H4 (cell line): ENCODE measurements around the gene DEFB132. TPM values are rescaled to one million over a fixed set of nuclear protein-coding genes. Genes with fewer than 3 reads are reported as not detected.

ENCODE experiments used
- DNase-seq: peaks from one replicate; pipeline ENCODE4 v3.0.0-alpha.2; 2015; ENCODE audit warnings: low spot score
- total RNA-seq: library from RNA; depleted of rRNA; stranded (reverse); fragments of >200 nt; shearing (Covaris generic); gene quantifications from 2 replicates; pipeline ENCODE4 v1.2.3, GENCODE V29; 2014

DEFB132 gene
- total RNA-seq, 1 experiment from 2014 or later, result not detected

DNA sequence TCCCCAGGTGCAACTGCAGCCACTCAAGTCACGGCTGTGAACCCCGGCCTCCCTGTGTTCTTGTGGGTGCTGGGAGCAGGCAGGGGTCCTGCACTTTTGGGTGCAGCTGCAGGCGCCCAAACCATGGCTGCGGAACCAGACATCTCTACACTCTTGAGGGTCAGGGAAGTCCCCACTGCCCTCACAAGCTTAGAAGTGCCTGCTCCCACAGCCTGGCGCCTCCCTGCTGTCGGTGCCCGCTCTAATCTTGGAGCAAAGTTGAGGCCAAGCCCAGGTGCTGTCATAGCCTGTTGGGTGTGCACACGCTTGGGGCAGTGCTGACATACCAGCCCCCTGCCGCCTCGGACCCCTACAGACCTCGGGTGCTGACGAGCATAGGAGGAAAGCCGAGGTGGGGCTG, 6.2 kb downstream of the DEFB132 start:
- no peak for DNase-seq

GRCh38 chr20:266596-267562, 9.4 kb downstream of the DEFB132 start:
- DNase-seq, result peak; percentile 79

DNA sequence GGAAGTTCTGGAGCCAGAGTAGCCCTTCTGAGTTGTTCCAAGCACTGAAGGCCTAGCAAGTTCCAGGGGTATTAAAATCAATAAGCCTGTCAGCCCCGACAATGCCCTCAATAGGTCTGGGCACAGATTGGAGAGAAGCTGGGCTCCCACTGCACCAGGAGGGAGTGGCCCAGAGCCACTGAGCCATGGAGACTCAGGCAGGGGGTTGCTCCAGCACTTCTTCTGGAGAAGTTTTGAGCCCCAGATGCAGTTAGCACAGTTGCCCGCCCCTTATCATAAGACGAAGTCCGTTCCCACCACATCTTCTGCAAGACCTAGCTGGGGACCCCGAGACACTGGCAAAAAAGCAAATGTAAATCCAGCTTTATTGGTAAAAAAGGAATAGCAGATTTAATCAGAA, 13.0 kb downstream of the DEFB132 start:
- no peak for DNase-seq

GRCh38 chr20:271069-271468, 13.5 kb downstream of the DEFB132 start:
- no peak for DNase-seq

DNA sequence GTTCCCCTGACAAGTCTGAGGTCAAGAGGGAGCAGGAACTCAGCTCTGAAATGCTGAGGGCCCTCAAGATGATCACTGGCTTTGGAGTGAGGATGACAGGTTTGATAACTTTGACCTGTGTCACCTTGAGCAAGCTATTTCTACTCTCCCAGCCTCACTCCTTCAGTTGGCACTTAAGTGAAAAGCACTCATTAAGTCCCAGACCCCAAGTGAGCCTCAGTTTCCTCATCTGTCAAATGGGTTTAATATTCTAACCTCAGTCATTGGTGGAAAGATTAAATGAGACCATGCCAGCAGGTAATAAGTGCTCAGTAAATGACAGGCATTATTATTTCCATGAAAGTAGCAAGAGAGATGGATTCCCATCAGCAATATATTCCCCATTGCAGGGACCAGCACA, 14.0 kb downstream of the DEFB132 start:
- DNase-seq, result no peak

DNA sequence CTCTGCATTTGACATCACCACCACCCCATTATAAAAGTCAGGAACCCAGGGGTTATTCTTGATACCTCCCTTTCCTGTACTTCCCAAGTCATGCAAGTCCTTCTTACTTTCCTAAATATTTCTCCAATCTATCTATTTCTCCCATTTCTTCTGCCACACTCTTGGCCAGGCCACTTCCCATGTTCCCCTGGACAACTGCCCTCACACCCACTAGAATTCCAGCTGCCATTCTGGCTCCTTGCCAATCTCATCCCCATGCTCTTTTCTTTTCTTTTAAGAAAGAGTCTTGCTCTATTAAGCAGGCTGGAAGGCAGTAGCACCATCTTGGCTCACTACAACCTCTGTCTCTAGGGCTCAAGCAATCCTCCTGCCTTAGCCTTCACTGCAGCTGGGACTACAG, 15.2 kb downstream of the DEFB132 start:
- DNase-seq, result no peak

DNA sequence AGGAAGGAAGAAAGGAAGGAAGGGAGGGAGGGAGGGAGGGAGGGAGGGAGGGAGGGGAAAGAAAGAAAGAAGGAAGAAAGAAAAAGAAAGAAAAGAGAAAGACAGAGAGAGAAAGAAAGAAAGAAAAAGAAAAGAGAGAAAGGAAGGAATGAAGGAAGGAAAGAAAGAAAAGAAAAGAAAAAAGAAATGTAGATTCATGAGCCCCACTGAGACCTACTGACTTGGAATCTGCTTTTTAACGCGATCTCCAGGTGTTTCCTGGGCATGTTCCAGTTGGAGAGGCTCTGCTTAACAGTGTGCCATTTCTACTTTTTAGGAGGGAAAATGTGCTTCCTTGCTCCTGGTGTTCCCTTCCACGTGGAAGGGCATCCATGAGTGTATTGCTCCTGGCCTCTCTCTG, 16.4 kb downstream of the DEFB132 start:
- DNase-seq, result no peak

- no peak for DNase-seq
Observed at GRCh38 chr20:275791-276190, 18.3 kb downstream of the DEFB132 start.

DNA sequence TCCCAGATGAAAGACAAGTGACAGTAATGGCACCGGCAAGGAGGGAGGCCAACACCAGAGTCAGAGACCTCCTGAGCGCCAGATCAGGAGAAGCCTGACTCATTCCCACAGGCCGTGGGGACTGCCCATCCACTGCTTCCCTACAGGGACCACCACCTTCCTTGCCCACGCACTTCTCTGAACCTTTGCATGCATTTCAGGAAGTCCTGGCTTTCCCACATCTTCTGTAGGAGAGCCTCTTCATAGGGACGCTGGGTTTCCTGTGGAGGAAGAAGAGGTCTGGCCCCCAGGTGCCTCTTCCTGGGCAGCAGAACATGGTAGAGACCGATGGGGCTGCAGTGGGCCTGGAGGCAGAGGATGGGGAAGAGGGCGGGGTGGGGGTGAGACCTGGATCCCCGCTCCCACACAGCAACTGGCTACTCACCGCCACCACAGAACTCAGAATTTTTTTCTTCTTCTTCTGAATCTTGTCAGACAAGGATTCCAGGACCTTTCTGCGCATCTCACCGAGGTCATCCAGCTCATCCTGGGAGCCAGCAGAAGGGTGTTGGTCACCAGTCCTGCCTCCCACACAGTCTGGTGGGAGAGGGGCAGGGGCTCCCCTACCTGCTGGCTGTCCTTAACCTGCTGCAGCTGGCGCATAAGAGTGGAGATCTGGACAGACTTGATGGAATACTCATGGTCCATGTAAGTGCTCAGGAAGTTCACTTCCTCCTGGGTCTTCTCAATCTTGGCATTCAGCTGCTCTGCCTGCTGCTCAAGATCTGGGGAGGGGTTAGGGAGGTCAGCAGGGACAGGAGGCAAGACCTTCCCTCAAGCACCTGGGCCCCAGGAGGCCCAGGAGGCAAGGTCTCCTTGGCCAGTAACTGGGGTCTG, 19.3 kb downstream of the DEFB132 start:
- no peak for DNase-seq

DNA sequence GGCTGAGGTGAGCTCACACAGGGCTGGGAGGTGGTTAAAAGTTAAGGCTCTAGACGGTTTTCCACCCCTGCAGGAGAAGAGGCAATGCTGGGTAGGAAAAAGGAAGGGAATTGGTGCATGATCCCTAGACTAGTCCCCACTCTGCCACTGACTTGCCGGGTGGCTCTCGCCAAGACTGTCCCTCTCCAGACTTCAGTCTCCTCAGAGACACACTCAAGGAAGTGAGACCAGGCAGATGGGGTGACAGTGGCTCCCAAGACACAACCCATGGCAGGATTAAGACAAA, 19.9 kb downstream of the DEFB132 start:
- DNase-seq, result no peak

DNA sequence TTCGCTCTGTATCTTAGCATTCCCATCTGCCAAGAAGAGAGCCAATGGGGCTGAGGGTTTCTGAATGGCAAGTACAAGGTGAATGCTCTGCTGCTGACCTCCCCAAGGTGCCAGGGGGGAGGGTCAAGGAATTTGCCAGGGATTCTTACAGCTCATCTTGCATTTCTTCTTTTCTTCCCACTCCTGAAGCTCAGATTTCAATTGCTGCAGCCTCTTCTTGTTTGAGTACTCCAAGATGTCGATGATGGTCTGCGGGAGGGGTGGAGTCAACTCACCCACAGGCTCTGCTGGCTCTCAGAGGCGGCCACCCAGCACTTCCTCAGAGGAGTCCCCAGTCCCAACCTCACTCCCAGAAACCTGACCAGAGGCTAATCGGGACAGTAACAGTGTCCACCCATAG, 20.7 kb downstream of the DEFB132 start:
- DNase-seq, result no peak

- no peak for DNase-seq
Observed at GRCh38 chr20:278607-279571, 21.4 kb downstream of the DEFB132 start.

DNA sequence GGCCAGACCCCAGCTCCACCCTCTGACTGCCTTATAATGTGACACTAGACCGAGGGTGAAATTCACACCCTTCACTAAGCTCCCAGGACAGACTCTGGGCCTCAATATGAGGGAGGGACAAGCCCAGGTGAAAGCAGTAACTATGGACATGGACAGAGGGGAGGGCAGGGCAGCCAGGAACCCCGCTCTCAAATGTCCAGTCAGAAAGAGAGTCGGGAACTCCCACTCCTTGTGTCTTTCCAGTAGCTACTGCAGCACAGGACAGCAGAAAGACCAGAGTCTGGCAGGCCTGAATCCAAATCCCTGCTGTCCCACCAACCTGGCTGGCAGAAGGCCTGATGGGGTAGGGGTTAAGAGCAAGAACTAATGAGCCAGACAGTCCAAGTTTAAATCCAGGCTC, 26.6 kb downstream of the DEFB132 start:
- DNase-seq, result no peak

DNA sequence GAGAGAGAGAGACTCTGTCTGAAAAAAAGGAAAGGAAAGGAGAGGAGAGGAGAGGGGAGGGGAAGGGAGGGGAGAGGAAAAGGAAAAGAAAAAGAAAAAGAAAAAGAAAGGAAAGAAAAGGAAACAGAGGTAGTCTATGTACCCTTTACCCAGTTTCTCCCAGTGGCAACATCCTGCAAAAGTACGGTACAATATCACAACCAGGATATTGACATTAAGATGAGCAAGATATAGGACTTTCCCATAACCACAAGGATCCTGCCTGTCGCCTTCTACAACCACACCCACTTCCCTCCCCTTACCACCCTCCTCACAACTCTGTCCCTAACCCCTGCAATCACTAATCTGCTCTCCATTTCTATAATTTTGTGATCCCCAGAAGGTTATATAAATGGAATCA, 29.0 kb downstream of the DEFB132 start:
- no peak for DNase-seq

GRCh38 chr20:288956-289692, 31.6 kb downstream of the DEFB132 start:
- no peak for DNase-seq

- DNase-seq, result no peak
Observed at GRCh38 chr20:289693-290083, 32.2 kb downstream of the DEFB132 start.

DNA sequence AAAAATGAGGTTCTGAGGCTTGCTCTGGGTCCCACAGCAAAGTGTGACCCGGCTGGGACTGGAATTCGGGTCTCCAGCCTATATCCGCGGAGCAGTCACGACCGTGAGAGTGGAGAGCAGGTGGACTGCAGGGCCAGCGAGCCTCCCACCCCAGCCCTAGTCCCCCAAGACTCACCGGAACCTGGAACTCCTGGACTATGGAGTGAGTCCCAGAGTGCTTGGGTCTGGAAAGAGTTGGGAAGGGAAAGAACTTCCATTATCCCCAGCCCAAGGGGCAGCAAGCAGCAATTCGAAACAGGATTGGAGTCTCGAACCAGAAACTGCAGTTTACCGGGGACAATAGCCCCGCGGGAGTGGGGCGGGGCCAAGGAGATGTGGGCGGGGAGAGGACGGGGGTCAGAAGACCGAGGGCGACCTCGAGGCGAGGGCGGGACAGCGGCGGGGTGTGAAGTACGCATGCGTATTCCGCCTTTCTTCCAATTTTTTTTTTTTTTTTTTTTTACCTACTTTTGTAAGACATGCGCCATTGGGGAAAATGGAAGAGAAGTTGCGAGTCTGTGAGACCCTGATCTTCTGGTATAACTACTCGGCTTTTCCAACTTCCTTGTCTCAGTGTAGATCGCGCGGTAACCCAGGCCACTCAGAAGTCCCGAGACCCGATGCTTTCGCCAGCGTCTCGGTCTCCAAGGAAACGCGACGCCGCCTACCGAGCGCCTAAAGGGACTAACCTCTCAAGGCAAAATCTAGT, 32.7 kb downstream of the DEFB132 start, which contains the start of gene C20orf96:
TSS of gene C20orf96 (minus strand) at position 667 of the 748 bp plus-strand sequence. CDS start at position 527, 140 bp downstream.
- peak; percentile 90 for DNase-seq

DNA sequence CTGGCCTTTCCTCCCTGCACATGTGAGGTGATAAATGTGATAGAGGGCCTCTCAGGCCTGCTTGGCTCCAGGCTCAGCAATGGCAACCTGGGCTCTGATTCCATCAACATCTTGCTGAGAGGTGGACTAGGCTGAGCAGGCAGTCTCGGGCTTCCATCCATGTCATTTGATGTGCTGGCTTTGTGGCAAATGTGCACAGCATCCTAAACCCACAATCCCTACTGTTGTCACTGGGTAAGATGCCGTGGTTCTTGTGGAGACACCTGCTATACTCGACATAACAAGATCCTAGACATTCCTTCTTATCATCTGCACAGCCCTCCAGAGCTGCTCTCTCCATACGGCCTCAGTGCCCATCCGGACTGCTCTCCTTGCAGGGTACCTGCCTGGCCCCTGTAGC, 37.1 kb downstream of the DEFB132 start:
- no peak for DNase-seq

DNA sequence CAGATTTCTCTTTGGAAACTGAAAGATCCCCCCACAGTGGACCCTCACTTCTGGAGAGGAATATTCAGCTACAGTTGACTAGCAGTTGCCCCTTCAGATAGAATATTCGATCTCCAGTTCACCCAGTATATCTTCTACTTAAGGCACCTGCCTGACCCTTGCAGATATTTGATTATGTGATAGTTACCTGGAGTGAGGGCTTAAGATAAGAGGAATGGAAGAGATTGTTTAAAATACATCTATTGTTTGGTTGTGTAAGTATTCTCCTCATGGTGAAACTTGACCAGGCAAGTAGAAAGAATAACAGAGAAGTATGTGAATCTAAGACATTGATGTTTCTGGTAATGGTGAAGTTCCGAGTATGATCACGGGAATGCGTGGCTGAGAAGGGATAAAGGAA, 38.3 kb downstream of the DEFB132 start:
- no peak for DNase-seq
